Measurements from ENCODE around the gene ZNF595. TPM values are rescaled to one million over a fixed set of nuclear protein-coding genes. Genes with fewer than 3 reads are reported as not detected.

Gene ZNF595
- total RNA-seq, 3 donors from 2014 or later: 34.6 to 53.6 (median 41.3) TPM

GRCh38 chr4:125833-126232, 72.7 kb downstream of the ZNF595 start:
- peak overlapping the region; percentile 86 to 89 for H3K27ac ChIP-seq
- H3K27me3 ChIP-seq: no peaks in the 10 kb centered on the region
- H3K36me3 ChIP-seq: no peaks in the 10 kb centered on the region
- intact Hi-C loops (cut with DNase I; ENCODE audit: low total_unique reads): no loop called here
- peak overlapping the region; percentile 72 to 91 (median 73) for H3K4me3 ChIP-seq
- peaks cover 0 to 13% of the 10 kb centered on the region in 2 donors for H3K9me3 ChIP-seq
- no peak for DNase-seq (ENCODE audit: low spot score in 2 of 2)
- no peak for TF ChIP-seq CTCF (IDR thresholded peaks at IDR 0.05)
- no peak for TF ChIP-seq POLR2A (IDR thresholded peaks at IDR 0.05)
- no peak for TF ChIP-seq POLR2AphosphoS5 (IDR thresholded peaks at IDR 0.05)
- H3K4me1 ChIP-seq: no peaks in the 10 kb centered on the region

GRCh38 chr4:132483-132882, 79.4 kb downstream of the ZNF595 start:
- Histone ChIP-seq H3K9me3 (peaks cover 30 to 40% of the 10 kb centered on the region in 2 donors), H3K4me3 (no peak overlapping the region), H3K27me3 (no peaks in the 10 kb centered on the region), H3K36me3 (peaks cover 20% of the 10 kb centered on the region), H3K4me1 (no peaks in the 10 kb centered on the region), H3K27ac (no peak overlapping the region)
- intact Hi-C loops (cut with DNase I; ENCODE audit: low total_unique reads): no loop called here
- TF ChIP-seq POLR2AphosphoS5 (IDR thresholded peaks at IDR 0.05) (no peak), POLR2A (IDR thresholded peaks at IDR 0.05) (no peak), CTCF (IDR thresholded peaks at IDR 0.05) (no peak)
- DNase-seq (ENCODE audit: low spot score in 2 of 2): no peak

Other genes with a start within 250 kb of the ZNF595 start
- 10 to 100 TPM in 2 of 3 donors, 1 to 10 TPM in 1; 4.6 to 13.4 (median 12.7) TPM for gene ZNF718, start 71.2 kb downstream of the ZNF595 start, total RNA-seq